GM19324 (cell line): ENCODE results near the gene INSM2.

Experiments
- ATAC-seq: cut with Tn5 transposase; IDR thresholded peaks from one replicate; pipeline ENCODE4 v1.9.1; 2021; ENCODE audit warnings: mild to moderate bottlenecking, moderate library complexity; ENCODE audit not compliant: unreplicated experiment, low FRiP score

INSM2 gene

GRCh38 chr14:35533357-35534207 is at the start of gene INSM2:
INSM2 (plus strand) TSS chr14:35534164; CDS start chr14:35534253, 89 bp downstream.
- ATAC-seq, result peak; percentile 75

- ATAC-seq, result no peak
These were observed 41.4 kb upstream of the INSM2 start for GRCh38 chr14:35492569-35493014.

GRCh38 chr14:35495278-35495677 is 38.7 kb upstream of the INSM2 start:
- ATAC-seq, result no peak

- ATAC-seq, result no peak
These were observed 34.8 kb upstream of the INSM2 start for GRCh38 chr14:35499180-35499579.

- ATAC-seq, result no peak
These were observed 30.3 kb upstream of the INSM2 start for GRCh38 chr14:35503646-35504045.

GRCh38 chr14:35504260-35504659 is 29.7 kb upstream of the INSM2 start:
- ATAC-seq, result no peak

GRCh38 chr14:35506461-35506860 is 27.5 kb upstream of the INSM2 start:
- no peak for ATAC-seq

GRCh38 chr14:35506927-35507326 is 27.0 kb upstream of the INSM2 start:
- no peak for ATAC-seq

GRCh38 chr14:35509846-35510245 is 24.1 kb upstream of the INSM2 start:
- ATAC-seq, result no peak

GRCh38 chr14:35512765-35513164 is 21.2 kb upstream of the INSM2 start:
- no peak for ATAC-seq

- no peak for ATAC-seq
These were observed 18.0 kb upstream of the INSM2 start for GRCh38 chr14:35515916-35516315.

GRCh38 chr14:35519986-35520385 is 14.0 kb upstream of the INSM2 start:
- no peak for ATAC-seq

GRCh38 chr14:35525695-35526094 is 8.3 kb upstream of the INSM2 start:
- no peak for ATAC-seq

- no peak for ATAC-seq
These were observed 7.0 kb upstream of the INSM2 start for GRCh38 chr14:35526962-35527361.

- no peak for ATAC-seq
These were observed 1.8 kb upstream of the INSM2 start for GRCh38 chr14:35531960-35532747.

GRCh38 chr14:35532783-35533356 is 1.1 kb upstream of the INSM2 start:
- ATAC-seq, result peak; percentile 5

GRCh38 chr14:35534208-35534872 is 376 bp downstream of the INSM2 start:
- ATAC-seq, result peak; percentile 12

- peak; percentile 53 for ATAC-seq
These were observed 1.0 kb downstream of the INSM2 start for GRCh38 chr14:35534873-35535482.

- no peak for ATAC-seq
These were observed 1.6 kb downstream of the INSM2 start for GRCh38 chr14:35535483-35536112.

- no peak for ATAC-seq
These were observed 6.0 kb downstream of the INSM2 start for GRCh38 chr14:35539969-35540368.
